Heart left ventricle (tissue), 16 donors: ENCODE results near the gene CDC42SE1. TPM values are rescaled to one million over a fixed set of nuclear protein-coding genes. Genes with fewer than 3 reads are reported as not detected.

Experiments
- ATAC-seq, 4 donors: fragments of 200-7000 bp; cut with Tn5 transposase; one replicate each; pipeline ENCODE4 v1.9.1; 2020 to 2022; ENCODE audit warnings: moderate library complexity in 4 of 4, mild to moderate bottlenecking in 3 of 4, moderate number of reproducible peaks in 1 of 4
- DNase-seq, 5 donors: peaks; one replicate each; pipeline ENCODE4 v3.0.0-alpha.2; 2020
- H3K27ac ChIP-seq, 12 donors: fragments of 200-600 bp; sonication (generic) in 4 of 12; one replicate each; pipeline versions ENCODE4 v1.5.0 to v1.8.0; 2016 to 2022; ENCODE audit warnings: mild to moderate bottlenecking in 2 of 12
- H3K27me3 ChIP-seq, 9 donors: fragments of 200-600 bp; sonication (generic) in 2 of 9; one replicate each; pipeline versions ENCODE4 v1.5.1 to v1.8.0; 2016 to 2022; ENCODE audit warnings: mild to moderate bottlenecking in 3 of 9
- H3K36me3 ChIP-seq, 9 donors: fragments of 200-600 bp; sonication (generic) in 2 of 9; one replicate each; pipeline versions ENCODE4 v1.5.0 to v1.8.0; 2018 to 2022; ENCODE audit warnings: mild to moderate bottlenecking in 2 of 9
- H3K4me1 ChIP-seq, 12 donors: fragments of 200-600 bp; sonication (generic) in 4 of 12; one replicate each; pipeline versions ENCODE4 v1.5.0 to v1.8.0; 2016 to 2022; ENCODE audit warnings: mild to moderate bottlenecking in 3 of 12
- H3K4me3 ChIP-seq, 12 donors: fragments of 200-600 bp; sonication (generic) in 4 of 12; one replicate each; pipeline versions ENCODE4 v1.5.0 to v1.8.0; 2017 to 2022; ENCODE audit warnings: mild to moderate bottlenecking in 9 of 12, moderate library complexity in 4 of 12
- H3K9me3 ChIP-seq, 12 donors: fragments of 200-600 bp; sonication (generic) in 4 of 12; one replicate each; pipeline versions ENCODE4 v1.5.0 to v1.8.0; 2016 to 2022; ENCODE audit warnings: mild to moderate bottlenecking in 1 of 12
- POLR2A ChIP-seq, 2 donors: fragments of 450-650 bp; IDR thresholded peaks; one replicate each; pipeline ENCODE4 v1.6.1; 2017; ENCODE audit warnings: antibody characterized with exemption in 2 of 2, mild to moderate bottlenecking in 2 of 2, moderate library complexity in 2 of 2
- WGBS, 4 donors: extraction: QIAGEN DNeasy Blood & Tissue Kit in 2 of 4; methylation state at CpG; one replicate each; pipeline versions ENCODE4 v1.1.5 to v1.1.7; 2013 to 2018; 5-methylcytosine and 5-hydroxymethylcytosine counted together
- intact Hi-C, 10 donors: fragments of 100-400 bp; cut with DNase I; formaldehyde crosslinking; loops; one replicate each; pipeline versions ENCODE4 v1.11.1 to v1.14.2; 2022
- polyA plus RNA-seq, 2 donors: library from polyadenylated mRNA; stranded (reverse); fragments of 200-250 nt; gene quantifications; one replicate each; pipeline ENCODE4 v1.2.3, GENCODE V29; 2013
- total RNA-seq, 9 donors: library from RNA; depleted of rRNA in 2 of 9; stranded (reverse); fragments of >200 nt in 2 of 9; fragmentation: NEBNext Ultra II Directional in 3 of 9; extraction: Animal tissue kit (Norgen Biotek cat#: 25700) in 3 of 9; gene quantifications; one replicate each; pipeline versions ENCODE4 v1.1.0 to v1.2.4, GENCODE V29; 2016 to 2023
- TF ChIP-seq, protein P1 (sequence below), 12 donors: fragments of 200-600 bp; sonication (generic) in 4 of 12; IDR thresholded peaks; one replicate each; pipeline versions ENCODE4 v1.5.0 to v1.8.0; 2018 to 2022; ENCODE audit warnings: antibody characterized with exemption in 12 of 12, mild to moderate bottlenecking in 5 of 12
- donor health status: ischemic (EF 13 %, LVEDD 7.1; RV severe dilation, severe dysfunction).
- donor health status: healthy with polysubstance abuse.
- donor health status: DM: no; HTN: yes; CAD: no.
- donor health status: DM: no; HTN: no; CAD: no.
- donor health status: ischemic (EF 25% LVEDD 6.9; RV normal size, moderate dysfunction).
- donor health status: ischemic (EF 25% LVEDD 5.7; RV mildly dilated, moderate dysfunction).
- donor health status: healthy.
- donor health status: DM: yes; HTN: yes; CAD: no.
- donor health status: ischemic (EF 35%, LVEDD 5.7; RV mildly dilated, moderate dysfunction).
- donor health status: nonischemic (EF 11% LVEDD 7.7; RV severe dilation, severe dysfunction).
- donor health status: DM: yes; HTN: yes; CAD: no.
- donor health status: PGD.
- donor health status: ischemic (EF 29% LVEDD 5.4; RV normal size, mild dysfunction).
- donor health status: nonischemic (EF 23%, LVEDD 6.1; RV moderate dilation, normal function).

The CDC42SE1 gene
- total and polyA plus RNA-seq, 11 donors, result 20.3 to 65.9 (median 28.2) TPM

GRCh38 chr1:151032164-151032563, 27.3 kb downstream of the CDC42SE1 start:
- peaks cover 0 to 83% (median 72%) of the 10 kb centered on the region in 9 donors for H3K36me3 ChIP-seq
- TF ChIP-seq, protein P1, sequence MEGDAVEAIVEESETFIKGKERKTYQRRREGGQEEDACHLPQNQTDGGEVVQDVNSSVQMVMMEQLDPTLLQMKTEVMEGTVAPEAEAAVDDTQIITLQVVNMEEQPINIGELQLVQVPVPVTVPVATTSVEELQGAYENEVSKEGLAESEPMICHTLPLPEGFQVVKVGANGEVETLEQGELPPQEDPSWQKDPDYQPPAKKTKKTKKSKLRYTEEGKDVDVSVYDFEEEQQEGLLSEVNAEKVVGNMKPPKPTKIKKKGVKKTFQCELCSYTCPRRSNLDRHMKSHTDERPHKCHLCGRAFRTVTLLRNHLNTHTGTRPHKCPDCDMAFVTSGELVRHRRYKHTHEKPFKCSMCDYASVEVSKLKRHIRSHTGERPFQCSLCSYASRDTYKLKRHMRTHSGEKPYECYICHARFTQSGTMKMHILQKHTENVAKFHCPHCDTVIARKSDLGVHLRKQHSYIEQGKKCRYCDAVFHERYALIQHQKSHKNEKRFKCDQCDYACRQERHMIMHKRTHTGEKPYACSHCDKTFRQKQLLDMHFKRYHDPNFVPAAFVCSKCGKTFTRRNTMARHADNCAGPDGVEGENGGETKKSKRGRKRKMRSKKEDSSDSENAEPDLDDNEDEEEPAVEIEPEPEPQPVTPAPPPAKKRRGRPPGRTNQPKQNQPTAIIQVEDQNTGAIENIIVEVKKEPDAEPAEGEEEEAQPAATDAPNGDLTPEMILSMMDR (IDR thresholded peaks at IDR 0.05), result no peak
- no peak for TF ChIP-seq POLR2A (IDR thresholded peaks at IDR 0.05)
- 97 to 99% (median 98%) methylated on average over 8 of the region's 8 CpGs for WGBS, 4 donors
- DNase-seq (no peak), ATAC-seq (no peak)
- intact Hi-C loops, result no loop called here
- no peaks in the 10 kb centered on the region for H3K9me3 ChIP-seq
- no peaks in the 10 kb centered on the region for H3K27me3 ChIP-seq
- peaks cover 0 to 11% (median 0%) of the 10 kb centered on the region in 12 donors for H3K4me1 ChIP-seq
- no peak overlapping the region for H3K27ac ChIP-seq
- no peak overlapping the region for H3K4me3 ChIP-seq

GRCh38 chr1:151026460-151026859, 33.0 kb downstream of the CDC42SE1 start:
- TF ChIP-seq POLR2A (IDR thresholded peaks at IDR 0.05), result no peak
- TF ChIP-seq, protein P1 (IDR thresholded peaks at IDR 0.05), result no peak
- intact Hi-C loops, result loop anchor here in 5 of 10 donors (5.0 to 10.0 kb wide), 3 partner anchors 118 to 131 kb away; partner anchors contain the start of genes TNFAIP8L2 (in 4 of the 5) and SEMA6C (in 1 of the 5)
- H3K9me3 ChIP-seq, result no peaks in the 10 kb centered on the region
- no peak overlapping the region for H3K4me3 ChIP-seq
- ATAC-seq (no peak), DNase-seq (no peak)
- H3K36me3 ChIP-seq, result peaks cover 0 to 78% (median 55%) of the 10 kb centered on the region in 9 donors
- peaks cover 0 to 30% (median 8%) of the 10 kb centered on the region in 12 donors for H3K4me1 ChIP-seq
- H3K27ac ChIP-seq, result no peak overlapping the region
- H3K27me3 ChIP-seq, result no peaks in the 10 kb centered on the region

DNA sequence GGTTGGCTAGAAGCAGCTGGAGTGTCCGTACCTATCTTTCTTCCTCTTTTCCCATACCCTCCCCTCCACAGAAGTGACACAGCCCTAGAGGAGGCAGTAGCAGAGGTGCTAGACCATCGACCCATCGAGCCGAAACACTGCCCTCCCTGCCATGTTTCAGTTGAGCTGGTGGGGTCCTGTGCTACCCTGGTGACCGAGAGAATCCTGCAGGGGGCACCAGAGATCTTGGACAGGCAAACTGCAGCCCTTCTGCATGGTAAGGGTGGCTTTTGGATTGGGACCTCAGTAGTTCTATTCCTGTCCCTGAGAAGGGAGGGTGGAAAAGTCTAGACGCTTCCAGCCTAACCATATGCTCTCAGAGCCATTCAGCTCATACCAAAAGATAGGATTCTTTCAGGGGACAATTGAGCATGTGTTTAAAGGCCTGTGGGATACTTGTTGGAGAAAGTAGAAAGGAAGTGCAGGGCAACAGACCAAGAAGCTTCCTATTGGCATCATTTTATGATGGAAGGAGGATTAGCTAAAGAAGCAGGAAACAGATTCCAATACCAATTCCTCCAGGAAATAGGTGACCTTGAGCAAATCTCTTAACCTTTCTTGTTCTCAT, 34.8 kb downstream of the CDC42SE1 start:
- peak; percentile 85 to 90 (median 87) for DNase-seq
- no peak overlapping the region for H3K4me3 ChIP-seq
- H3K9me3 ChIP-seq, result no peaks in the 10 kb centered on the region
- intact Hi-C loops, result loop anchor here in 8 of 10 donors (1.0 to 10.0 kb wide), 6 partner anchors 24 to 133 kb away; partner anchors contain the start of genes TNFAIP8L2 (in 7 of the 8), CDC42SE1 (in 3 of the 8), GABPB2 (in 1 of the 8) and SEMA6C (in 1 of the 8)
- ATAC-seq, result peak; percentile 88 to 95 (median 90)
- peaks cover 0 to 30% (median 8%) of the 10 kb centered on the region in 12 donors for H3K4me1 ChIP-seq
- peak overlapping the region; percentile 37 to 87 (median 79) for H3K27ac ChIP-seq
- TF ChIP-seq POLR2A (IDR thresholded peaks at IDR 0.05), result no peak
- TF ChIP-seq, protein P1 (IDR thresholded peaks at IDR 0.05), result peak; percentile 63 to 84 (median 77)
- no peaks in the 10 kb centered on the region for H3K27me3 ChIP-seq
- H3K36me3 ChIP-seq, result peaks cover 0 to 78% (median 52%) of the 10 kb centered on the region in 9 donors
- 17 to 27% (median 21%) methylated on average over 6 of the region's 6 CpGs for WGBS, 4 donors

- 21 to 54% (median 37%) methylated on average over 2 of the region's 2 CpGs for WGBS, 4 donors
- Histone ChIP-seq H3K36me3 (peaks cover 0 to 23% (median 10%) of the 10 kb centered on the region in 9 donors), H3K9me3 (no peaks in the 10 kb centered on the region), H3K27ac (peak overlapping the region; percentile 57 to 97 (median 84)), H3K4me1 (peaks cover 0 to 62% (median 39%) of the 10 kb centered on the region in 12 donors), H3K27me3 (no peaks in the 10 kb centered on the region), H3K4me3 (peak overlapping the region in 1 of 12 donors; percentile 11)
- DNase-seq (peak in 4 of 5 donors; percentile 52 to 65 (median 63)), ATAC-seq (peak; percentile 79 to 86 (median 80))
- intact Hi-C loops, result no loop called here
- TF ChIP-seq POLR2A (IDR thresholded peaks at IDR 0.05), result peak in 1 of 2 donors; percentile 43
- TF ChIP-seq, protein P1 (IDR thresholded peaks at IDR 0.05), result peak in 3 of 12 donors; percentile 11 to 17 (median 13)
These were observed 45.9 kb downstream of the CDC42SE1 start for GRCh38 chr1:151013518-151013917.
